Stimulated activated naive CD8-positive, alpha-beta T cell treated with anti-CD3 and anti-CD28 coated beads, Interleukin-15, Interleukin-2, amounts not matched to agents 100 ng/mL and 50 ng/mL, for 24 hours (primary cell): ENCODE data around the gene TPR.

ENCODE experiments used
- H3K27ac Mint-ChIP-seq: one replicate; pipeline ENCODE4 v1.8.0; 2021; ENCODE audit warnings: mild to moderate bottlenecking, mixed read lengths
- H3K27me3 Mint-ChIP-seq: one replicate; pipeline ENCODE4 v1.8.0; 2021; ENCODE audit warnings: mixed read lengths
- H3K36me3 Mint-ChIP-seq: one replicate; pipeline ENCODE4 v1.8.0; 2021; ENCODE audit warnings: low read depth, mixed read lengths
- H3K4me1 Mint-ChIP-seq: one replicate; pipeline ENCODE4 v1.8.0; 2021; ENCODE audit warnings: low read depth, mixed read lengths
- H3K4me3 Mint-ChIP-seq: one replicate; pipeline ENCODE4 v1.8.0; 2021; ENCODE audit warnings: mild to moderate bottlenecking, mixed read lengths
- H3K9me3 Mint-ChIP-seq: one replicate; pipeline ENCODE4 v1.8.0; 2021; ENCODE audit warnings: mixed read lengths

Gene TPR

GRCh38 chr1:186286615-186287315 is 88.3 kb downstream of the TPR start:
- Mint-ChIP-seq H3K27ac (no peak overlapping the region), H3K4me1 (peaks cover 49% of the 10 kb centered on the region), H3K4me3 (no peak overlapping the region), H3K27me3 (peaks cover 3% of the 10 kb centered on the region), H3K9me3 (no peaks in the 10 kb centered on the region), H3K36me3 (no peaks in the 10 kb centered on the region)

- no peak overlapping the region for H3K4me3 Mint-ChIP-seq
- H3K36me3 Mint-ChIP-seq = no peaks in the 10 kb centered on the region
- peaks cover 22% of the 10 kb centered on the region for H3K4me1 Mint-ChIP-seq
- H3K9me3 Mint-ChIP-seq = no peaks in the 10 kb centered on the region
- H3K27ac Mint-ChIP-seq = no peak overlapping the region
- peaks cover 3% of the 10 kb centered on the region for H3K27me3 Mint-ChIP-seq
These were observed 91.7 kb downstream of the TPR start for GRCh38 chr1:186283374-186283773.

DNA sequence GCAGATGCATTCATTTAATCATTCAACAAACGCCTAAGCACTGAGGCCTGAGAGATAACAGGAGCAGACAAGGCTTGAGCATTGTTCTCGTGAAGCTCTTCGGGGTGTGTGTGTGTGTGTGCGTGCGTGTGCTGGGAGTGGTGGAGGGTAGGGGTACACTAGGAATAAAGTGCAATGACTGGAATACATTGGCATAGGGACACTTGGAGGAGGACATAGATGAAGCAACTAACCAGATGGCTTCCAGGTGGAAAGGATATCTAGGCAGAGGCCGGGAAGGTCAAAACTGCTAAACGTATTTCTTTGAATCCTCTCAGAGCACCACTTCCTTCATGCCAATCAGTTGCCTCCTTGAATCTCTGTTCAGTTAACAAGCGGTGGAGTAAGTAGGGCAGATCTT is 92.6 kb downstream of the TPR start:
- Mint-ChIP-seq H3K9me3 (no peaks in the 10 kb centered on the region), H3K4me1 (peaks cover 13% of the 10 kb centered on the region), H3K4me3 (no peak overlapping the region)

DNA sequence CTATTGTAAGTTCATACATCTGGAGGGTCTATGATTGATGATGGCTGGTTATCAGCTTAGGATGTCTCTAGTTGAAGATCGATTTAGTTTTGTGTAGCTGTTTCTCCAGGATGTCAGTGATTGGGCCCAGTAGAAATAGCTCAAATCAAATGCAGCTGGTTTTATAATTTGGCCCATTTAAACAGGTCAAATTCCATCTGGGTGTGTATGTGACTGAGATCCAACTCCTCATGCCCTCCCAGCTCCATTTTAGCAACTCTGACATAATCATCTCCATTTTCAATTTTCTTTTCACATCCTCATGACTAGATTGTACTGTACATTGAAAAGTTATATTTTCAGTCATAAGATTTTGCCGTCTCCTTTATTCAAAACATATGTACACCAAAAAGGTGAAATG is 99.2 kb downstream of the TPR start:
- Mint-ChIP-seq H3K4me3 (no peak overlapping the region), H3K27ac (no peak overlapping the region), H3K9me3 (no peaks in the 10 kb centered on the region), H3K4me1 (no peaks in the 10 kb centered on the region), H3K36me3 (no peaks in the 10 kb centered on the region), H3K27me3 (no peaks in the 10 kb centered on the region)

More for the DNA sequence above, 92.6 kb downstream of the TPR start:
- Mint-ChIP-seq H3K27me3 (peaks cover 3% of the 10 kb centered on the region), H3K27ac (no peak overlapping the region), H3K36me3 (no peaks in the 10 kb centered on the region)

DNA sequence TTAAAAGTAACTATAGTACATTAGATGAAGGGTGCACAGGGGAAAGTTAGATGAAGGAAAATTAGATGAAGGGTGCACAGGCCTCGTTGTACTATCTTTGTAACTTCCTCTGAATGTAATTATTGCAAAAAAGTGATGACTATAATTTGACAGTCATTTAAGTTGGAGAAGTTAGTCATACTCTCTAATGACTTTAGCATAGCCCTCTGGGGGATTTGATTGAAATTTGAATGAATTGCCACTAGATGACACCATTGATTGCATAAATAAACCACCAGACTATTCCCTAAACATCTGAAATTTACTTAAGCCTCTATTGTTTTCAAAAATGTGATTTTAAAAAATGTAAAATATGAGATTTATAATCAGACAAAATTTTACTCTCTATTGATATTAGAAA is 102.6 kb downstream of the TPR start:
- Mint-ChIP-seq H3K27me3 (no peaks in the 10 kb centered on the region), H3K4me1 (no peaks in the 10 kb centered on the region), H3K4me3 (no peak overlapping the region), H3K27ac (no peak overlapping the region), H3K9me3 (no peaks in the 10 kb centered on the region), H3K36me3 (no peaks in the 10 kb centered on the region)

GRCh38 chr1:186271032-186271431 is 104.0 kb downstream of the TPR start:
- Mint-ChIP-seq H3K4me3 (no peak overlapping the region), H3K27ac (no peak overlapping the region), H3K4me1 (no peaks in the 10 kb centered on the region), H3K36me3 (no peaks in the 10 kb centered on the region), H3K27me3 (peaks cover 2% of the 10 kb centered on the region), H3K9me3 (no peaks in the 10 kb centered on the region)
